ENCODE results near the gene ARHGAP5. TPM values are rescaled to one million over a fixed set of nuclear protein-coding genes. Genes with fewer than 3 reads are reported as not detected.

ARHGAP5 gene
- polyA plus RNA-seq, 3 donors, result 2.5 to 6.3 (median 4.3) TPM

- Histone ChIP-seq H3K4me3 (replicated peaks in 1 of 3; ENCODE audit: low read depth in 2 of 3, low read length in 3 of 3) (no peak overlapping the region), H3K36me3 (replicated peaks in 1 of 2; ENCODE audit: control insufficient read depth in 1 of 2, insufficient read depth in 2 of 2, low read length in 2 of 2) (no peaks in the 10 kb centered on the region), H4K20me1 (ENCODE audit: insufficient read depth, low read length) (peaks cover 3% of the 10 kb centered on the region), H3K79me2 (ENCODE audit: insufficient read depth, low read length) (peaks cover 7% of the 10 kb centered on the region), H3K27me3 (ENCODE audit: control insufficient read depth in 2 of 2, insufficient read depth in 2 of 2, low read length in 2 of 2) (no peaks in the 10 kb centered on the region), H3K4me2 (replicated peaks; ENCODE audit: extremely low read depth, low read length, poor library complexity, severe bottlenecking) (no peak overlapping the region), H3K4me1 (ENCODE audit: control insufficient read depth in 1 of 2, insufficient read depth in 2 of 2, low read length in 2 of 2) (no peaks in the 10 kb centered on the region), H3K9me3 (replicated peaks in 1 of 2; ENCODE audit: control insufficient read depth in 1 of 2, insufficient read depth in 1 of 2, low read length in 2 of 2) (no peaks in the 10 kb centered on the region), H3K27ac (ENCODE audit: low read depth in 1 of 2, low read length in 2 of 2) (no peak overlapping the region), H3K9ac (ENCODE audit: insufficient read depth, low read length, poor library complexity, severe bottlenecking) (no peak overlapping the region), H2AFZ (ENCODE audit: insufficient read depth, low read depth, low read length, poor library complexity, severe bottlenecking) (no peak overlapping the region)
- no peak for DNase-seq
- no peaks in the 10 kb centered on the region for H3K9me3 Mint-ChIP-seq
- peaks cover under 1 to 4% of the 10 kb centered on the region in 2 donors for H3K36me3 Mint-ChIP-seq
- no peak overlapping the region for H3K4me3 Mint-ChIP-seq
- H3K27me3 Mint-ChIP-seq (ENCODE audit: low read depth in 3 of 3), result peaks cover 0 to 1% (median 0%) of the 10 kb centered on the region in 3 donors
- peaks cover 3% of the 10 kb centered on the region for H3K4me1 Mint-ChIP-seq
- intact Hi-C loops (cut with micrococcal nuclease), result no loop called here
- no CpG with 5 or more reads among the region's 3 CpGs for WGBS (ENCODE audit: insufficient coverage)
- H3K27ac Mint-ChIP-seq, result no peak overlapping the region
- TF ChIP-seq CTCF (IDR thresholded peaks at IDR 0.05), result no peak
Observed at GRCh38 chr14:32085182-32085844, 8.2 kb downstream of the ARHGAP5 start.

GRCh38 chr14:32085845-32086383, 8.8 kb downstream of the ARHGAP5 start:
- no peaks in the 10 kb centered on the region for H3K27me3 ChIP-seq (ENCODE audit: control insufficient read depth in 2 of 2, insufficient read depth in 2 of 2, low read length in 2 of 2)
- H3K27ac ChIP-seq (ENCODE audit: low read depth in 1 of 2, low read length in 2 of 2), result no peak overlapping the region
- no peak overlapping the region for H3K4me2 ChIP-seq (replicated peaks; ENCODE audit: extremely low read depth, low read length, poor library complexity, severe bottlenecking)
- 79% methylated on average over 2 of the region's 2 CpGs for WGBS (ENCODE audit: insufficient coverage)
- peaks cover 0 to 1% (median 0%) of the 10 kb centered on the region in 3 donors for H3K27me3 Mint-ChIP-seq (ENCODE audit: low read depth in 3 of 3)
- H3K4me1 ChIP-seq (ENCODE audit: control insufficient read depth in 1 of 2, insufficient read depth in 2 of 2, low read length in 2 of 2), result no peaks in the 10 kb centered on the region
- no peak overlapping the region for H2AFZ ChIP-seq (ENCODE audit: insufficient read depth, low read depth, low read length, poor library complexity, severe bottlenecking)
- peaks cover 3% of the 10 kb centered on the region for H4K20me1 ChIP-seq (ENCODE audit: insufficient read depth, low read length)
- peaks cover 7% of the 10 kb centered on the region for H3K79me2 ChIP-seq (ENCODE audit: insufficient read depth, low read length)
- peaks cover 6 to 9% of the 10 kb centered on the region in 2 donors for H3K36me3 Mint-ChIP-seq
- H3K9me3 ChIP-seq (replicated peaks in 1 of 2; ENCODE audit: control insufficient read depth in 1 of 2, insufficient read depth in 1 of 2, low read length in 2 of 2), result no peaks in the 10 kb centered on the region
- H3K27ac Mint-ChIP-seq, result no peak overlapping the region
- H3K9ac ChIP-seq (ENCODE audit: insufficient read depth, low read length, poor library complexity, severe bottlenecking), result no peak overlapping the region
- peaks cover 0 to 4% of the 10 kb centered on the region in 2 donors for H3K36me3 ChIP-seq (replicated peaks in 1 of 2; ENCODE audit: control insufficient read depth in 1 of 2, insufficient read depth in 2 of 2, low read length in 2 of 2)
- intact Hi-C loops (cut with micrococcal nuclease), result no loop called here
- no peak overlapping the region for H3K4me3 Mint-ChIP-seq
- no peak for DNase-seq
- no peak for TF ChIP-seq CTCF (IDR thresholded peaks at IDR 0.05)
- no peaks in the 10 kb centered on the region for H3K4me1 Mint-ChIP-seq
- no peak overlapping the region for H3K4me3 ChIP-seq (replicated peaks in 1 of 3; ENCODE audit: low read depth in 2 of 3, low read length in 3 of 3)
- H3K9me3 Mint-ChIP-seq, result no peaks in the 10 kb centered on the region

Measured in CD14-positive monocyte (primary cell).